HepG2 (cell line): ENCODE measurements around the gene TMEM19. TPM values are rescaled to one million over a fixed set of nuclear protein-coding genes. Genes with fewer than 3 reads are reported as not detected.
A peak's percentile ranks its signal among the peaks of the same experiment; 100 is the strongest.

Experiments used
- ATAC-seq: fragments of 200-7000 bp; cut with Tn5 transposase; 3 replicates; pipeline ENCODE4 v1.9.1; 2020; ENCODE audit warnings: mild to moderate bottlenecking, moderate library complexity
- BruUV-seq: library from RNA; stranded (reverse); fragments of 400-500 nt; replicated peaks from 2 replicates; lab custom pipeline; 2021; lab: Mats Ljungman, UMichigan
- CTCF ChIA-PET: fragments of 300-600 bp; formaldehyde crosslinking; extraction: SDS; loops from one replicate; lab custom pipeline; 2021; ENCODE audit warnings: low total read pairs, inconsistent platforms, low intra/inter-chr PET ratio; lab: Yijun Ruan, JAX
- POLR2A ChIA-PET: fragments of 350-600 bp; sonication (Branson Sonifier 250); formaldehyde crosslinking; loops from one replicate; lab custom pipeline; 2020; ENCODE audit warnings: antibody characterized with exemption, inconsistent platforms; lab: Yijun Ruan, JAX
- DNase-seq: peaks from one replicate; pipeline ENCODE4 v3.0.0-alpha.2; 2015; ENCODE audit warnings: low spot score
- FAIRE-seq: peaks from 3 replicates; lab custom pipeline; 2011; peaks lifted over from hg19 to GRCh38; lab: Jason Lieb, UNC
- H2AFZ ChIP-seq: one replicate; pipeline ENCODE4 v1.6.1; 2011; ENCODE audit warnings: low read length, inconsistent platforms
- H3K27ac ChIP-seq: fragments of 300-600 bp; 3 replicates; pipeline ENCODE4 v1.8.0; 2011; ENCODE audit warnings: mixed run types, mild to moderate bottlenecking, mixed read lengths, low read length, inconsistent platforms; ENCODE audit not compliant: insufficient read depth; ENCODE audit errors: extremely low read length
- H3K27me3 ChIP-seq, 2 experiments: fragments of 200-600 bp in 1 of 2; 2 replicates in 1 of 2; 3 replicates in 1 of 2; pipeline versions ENCODE4 v1.6.0 to v1.8.0; 2011; ENCODE audit warnings: low read length in 2 of 2, mild to moderate bottlenecking in 2 of 2, moderate library complexity in 2 of 2, inconsistent platforms in 1 of 2; ENCODE audit not compliant: insufficient read depth in 2 of 2, control insufficient read depth in 1 of 2
- H3K36me3 ChIP-seq, 2 experiments: fragments of 200-600 bp in 1 of 2; replicated peaks in 1 of 2; 2 replicates in 1 of 2; 3 replicates in 1 of 2; pipeline versions ENCODE4 v1.5.1 to v1.8.0; 2011; ENCODE audit warnings: low read length in 2 of 2, inconsistent platforms in 1 of 2; ENCODE audit not compliant: insufficient read depth in 2 of 2, control insufficient read depth in 1 of 2
- H3K4me1 ChIP-seq: 2 replicates; pipeline ENCODE4 v1.5.1; 2012; ENCODE audit warnings: low read length, inconsistent platforms; ENCODE audit not compliant: insufficient read depth
- H3K4me2 ChIP-seq: 2 replicates; pipeline ENCODE4 v1.6.0; 2011; ENCODE audit warnings: low read depth, low read length, inconsistent platforms
- H3K4me3 ChIP-seq, 3 experiments: fragments of 200-600 bp in 1 of 3; sonication (generic), shearing (Covaris generic) in 1 of 3; replicated peaks in 1 of 3; 2 replicates each; pipeline ENCODE4 v1.5.1; 2011 to 2016; ENCODE audit warnings: low read length in 3 of 3, inconsistent platforms in 2 of 3, low read depth in 2 of 3, mild to moderate bottlenecking in 2 of 3, control low read depth in 1 of 3, mixed read lengths in 1 of 3; ENCODE audit not compliant: insufficient read depth in 1 of 3
- H3K79me2 ChIP-seq: one replicate; pipeline ENCODE4 v1.6.1; 2011; ENCODE audit warnings: low read length, inconsistent platforms; ENCODE audit not compliant: insufficient read depth
- H3K9ac ChIP-seq: 2 replicates; pipeline ENCODE4 v1.6.0; 2011; ENCODE audit warnings: mild to moderate bottlenecking, low read depth, low read length, inconsistent platforms; ENCODE audit not compliant: insufficient read depth
- H3K9me3 ChIP-seq: 2 replicates; pipeline ENCODE4 v1.5.1; 2012; ENCODE audit warnings: mild to moderate bottlenecking, low read length
- H4K20me1 ChIP-seq: 2 replicates; pipeline ENCODE4 v1.6.0; 2011; ENCODE audit warnings: inconsistent platforms, mild to moderate bottlenecking, low read length, moderate library complexity; ENCODE audit not compliant: insufficient read depth
- ARNTL ChIP-seq: sonication (generic); formaldehyde crosslinking; IDR thresholded peaks from 2 replicates; pipeline ENCODE4 v1.4.0; 2020; ENCODE audit warnings: mild to moderate bottlenecking, missing genetic modification reagents
- FOSL2 ChIP-seq: sonication (generic); formaldehyde crosslinking; IDR thresholded peaks from 2 replicates; pipeline ENCODE4 v1.4.0; 2020; ENCODE audit warnings: missing genetic modification reagents
- HCFC1 ChIP-seq: fragments of 150-350 bp; IDR thresholded peaks from 2 replicates; pipeline ENCODE4 v1.6.1; 2014; ENCODE audit warnings: low read depth, low read length
- KAT7 ChIP-seq: IDR thresholded peaks from 2 replicates; pipeline ENCODE4 v1.6.1; 2018; ENCODE audit warnings: borderline replicate concordance, missing compliant biosample characterization
- MAFG ChIP-seq: sonication (generic); formaldehyde crosslinking; IDR thresholded peaks from 2 replicates; pipeline ENCODE4 v1.5.1; 2020; ENCODE audit warnings: mild to moderate bottlenecking, missing genetic modification reagents
- SAP130 ChIP-seq: IDR thresholded peaks from 2 replicates; pipeline ENCODE4 v1.6.1; 2016; ENCODE audit warnings: low read depth
- U2AF1 ChIP-seq: fragments of 200-400 bp; formaldehyde crosslinking; optimal IDR thresholded peaks from 2 replicates; pipeline ENCODE3; 2017; ENCODE audit warnings: mild to moderate bottlenecking, low read depth, low read length
- XRCC5 ChIP-seq: fragments of 200-400 bp; formaldehyde crosslinking; optimal IDR thresholded peaks from 2 replicates; pipeline ENCODE3; 2017; ENCODE audit warnings: mild to moderate bottlenecking, low read length
- ZNF24 ChIP-seq: fragments of 450-650 bp; IDR thresholded peaks from 2 replicates; pipeline ENCODE4 v1.6.1; 2017; ENCODE audit warnings: antibody characterized with exemption, mild to moderate bottlenecking
- ZNF264 ChIP-seq: sonication (generic); formaldehyde crosslinking; IDR thresholded peaks from 2 replicates; pipeline ENCODE4 v1.4.0; 2020; ENCODE audit warnings: missing genetic modification reagents
- ZNF33A ChIP-seq: sonication (generic); formaldehyde crosslinking; IDR thresholded peaks from 2 replicates; pipeline ENCODE4 v1.5.1; 2020; ENCODE audit warnings: missing genetic modification reagents, mild to moderate bottlenecking, moderate library complexity, borderline replicate concordance
- ZNF44 ChIP-seq: sonication (generic); formaldehyde crosslinking; IDR thresholded peaks from 2 replicates; pipeline ENCODE4 v1.5.1; 2020; ENCODE audit warnings: mild to moderate bottlenecking, missing genetic modification reagents
- ZNF562 ChIP-seq: sonication (generic); formaldehyde crosslinking; IDR thresholded peaks from 2 replicates; pipeline ENCODE4 v1.8.0; 2022; ENCODE audit warnings: missing genetic modification reagents, borderline replicate concordance
- ZNF564 ChIP-seq: sonication (generic); formaldehyde crosslinking; IDR thresholded peaks from 2 replicates; pipeline ENCODE4 v1.8.1; 2023; ENCODE audit warnings: mild to moderate bottlenecking, missing genetic modification reagents
- ZNF788 ChIP-seq: sonication (generic); formaldehyde crosslinking; IDR thresholded peaks from 2 replicates; pipeline ENCODE4 v1.5.0; 2020; ENCODE audit warnings: mild to moderate bottlenecking, missing genetic modification reagents, borderline replicate concordance
- ZNF83 ChIP-seq: sonication (generic); formaldehyde crosslinking; IDR thresholded peaks from 2 replicates; pipeline ENCODE4 v1.4.0; 2020; ENCODE audit warnings: missing genetic modification reagents, mild to moderate bottlenecking, borderline replicate concordance
- ZSCAN21 ChIP-seq: sonication (generic); formaldehyde crosslinking; IDR thresholded peaks from 2 replicates; pipeline ENCODE4 v1.8.0; 2022; ENCODE audit warnings: mild to moderate bottlenecking, missing genetic modification reagents, moderate library complexity, borderline replicate concordance
- WGBS: methylation state at CpG from one replicate; pipeline ENCODE4 v1.1.6; 2017; ENCODE audit warnings: low lambda C conversion rate; 5-methylcytosine and 5-hydroxymethylcytosine counted together
- in situ Hi-C: cut with HindIII; loops from 2 replicates; pipeline ENCODE4 v1.10.0; 2017; ENCODE audit warnings: low pct_unique_long_range_greater_than_20kb; ENCODE audit not compliant: extremely low pct_ligation_motif_present
- intact Hi-C: fragments of 100-400 bp; cut with micrococcal nuclease; formaldehyde crosslinking; loops from one replicate; pipeline ENCODE4 v1.10.0; 2022; ENCODE audit not compliant: unreplicated experiment
- polyA plus RNA-seq, 8 experiments: library from polyadenylated mRNA; depleted of rRNA in 3 of 8; stranded (reverse) in 7 of 8; unstranded in 1 of 8; fragments of >200 nt; fragmentation: Illumina TruSeq in 4 of 8; extraction: Trizol in 4 of 8; gene quantifications; 2 replicates each; pipeline versions ENCODE4 v1.2.1 to v1.2.3, GENCODE V29; 2011 to 2016; ENCODE audit warnings: low read depth in 4 of 8, missing spikeins in 1 of 8, mixed read lengths in 1 of 8; ENCODE audit not compliant: insufficient read depth in 1 of 8
- total RNA-seq, 5 experiments: library from RNA; depleted of rRNA; stranded (reverse); fragments of >200 nt; fragmentation: Illumina TruSeq; extraction: Trizol; gene quantifications; 2 replicates each; pipeline ENCODE4 v1.2.3, GENCODE V29; 2016; ENCODE audit warnings: low read depth in 1 of 5
- TF ChIP-seq, protein P1 (sequence below): sonication (generic); formaldehyde crosslinking; IDR thresholded peaks from 2 replicates; pipeline ENCODE4 v1.5.0; 2020; ENCODE audit warnings: missing genetic modification reagents
- TF ChIP-seq, protein P2 (sequence below): sonication (generic); formaldehyde crosslinking; IDR thresholded peaks from 2 replicates; pipeline ENCODE4 v1.4.0; 2020; ENCODE audit warnings: missing genetic modification reagents
- TF ChIP-seq, protein P3 (sequence below): sonication (generic); formaldehyde crosslinking; IDR thresholded peaks from 2 replicates; pipeline ENCODE4 v1.8.0; 2022; ENCODE audit warnings: low read depth, missing genetic modification reagents
- TF ChIP-seq, protein P4 (sequence below): sonication (generic); formaldehyde crosslinking; IDR thresholded peaks from 2 replicates; pipeline ENCODE4 v1.8.1; 2022; ENCODE audit warnings: mild to moderate bottlenecking, missing genetic modification reagents
- TF ChIP-seq, protein P5 (sequence below): IDR thresholded peaks from 2 replicates; pipeline ENCODE4 v1.6.1; 2016; ENCODE audit warnings: missing genetic modification reagents, missing compliant biosample characterization

The TMEM19 gene
- total and polyA plus RNA-seq, 2 of the 13 experiments (the other 11 are each of a cell fraction or from before 2014, with no cell fraction given) = 16.9 to 22.5 TPM

GRCh38 chr12:71649401-71649800 is 36.5 kb upstream of the TMEM19 start (continued):
- TF ChIP-seq XRCC5 (no peak), U2AF1 (no peak), ZNF564 (CRISPR knock-in tag) (no peak), ZNF44 (no peak), ZNF788 (CRISPR knock-in tag) (no peak), ZNF562 (CRISPR knock-in tag) (no peak), ZNF24 (no peak)
- TF ChIP-seq, protein P1, sequence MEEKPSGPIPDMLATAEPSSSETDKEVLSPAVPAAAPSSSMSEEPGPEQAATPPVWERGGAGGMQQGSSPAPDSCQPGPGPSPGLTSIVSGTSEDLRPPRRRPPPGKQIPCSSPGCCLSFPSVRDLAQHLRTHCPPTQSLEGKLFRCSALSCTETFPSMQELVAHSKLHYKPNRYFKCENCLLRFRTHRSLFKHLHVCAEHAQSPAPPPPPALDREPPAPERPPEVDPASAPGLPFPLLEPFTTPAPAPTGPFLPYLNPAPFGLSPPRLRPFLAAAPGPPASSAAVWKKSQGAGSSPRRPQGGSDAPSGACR (CRISPR knock-in tag) = no peak
- TF ChIP-seq, protein P2, sequence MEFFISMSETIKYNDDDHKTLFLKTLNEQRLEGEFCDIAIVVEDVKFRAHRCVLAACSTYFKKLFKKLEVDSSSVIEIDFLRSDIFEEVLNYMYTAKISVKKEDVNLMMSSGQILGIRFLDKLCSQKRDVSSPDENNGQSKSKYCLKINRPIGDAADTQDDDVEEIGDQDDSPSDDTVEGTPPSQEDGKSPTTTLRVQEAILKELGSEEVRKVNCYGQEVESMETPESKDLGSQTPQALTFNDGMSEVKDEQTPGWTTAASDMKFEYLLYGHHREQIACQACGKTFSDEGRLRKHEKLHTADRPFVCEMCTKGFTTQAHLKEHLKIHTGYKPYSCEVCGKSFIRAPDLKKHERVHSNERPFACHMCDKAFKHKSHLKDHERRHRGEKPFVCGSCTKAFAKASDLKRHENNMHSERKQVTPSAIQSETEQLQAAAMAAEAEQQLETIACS (CRISPR knock-in tag) = no peak
- TF ChIP-seq, protein P3, sequence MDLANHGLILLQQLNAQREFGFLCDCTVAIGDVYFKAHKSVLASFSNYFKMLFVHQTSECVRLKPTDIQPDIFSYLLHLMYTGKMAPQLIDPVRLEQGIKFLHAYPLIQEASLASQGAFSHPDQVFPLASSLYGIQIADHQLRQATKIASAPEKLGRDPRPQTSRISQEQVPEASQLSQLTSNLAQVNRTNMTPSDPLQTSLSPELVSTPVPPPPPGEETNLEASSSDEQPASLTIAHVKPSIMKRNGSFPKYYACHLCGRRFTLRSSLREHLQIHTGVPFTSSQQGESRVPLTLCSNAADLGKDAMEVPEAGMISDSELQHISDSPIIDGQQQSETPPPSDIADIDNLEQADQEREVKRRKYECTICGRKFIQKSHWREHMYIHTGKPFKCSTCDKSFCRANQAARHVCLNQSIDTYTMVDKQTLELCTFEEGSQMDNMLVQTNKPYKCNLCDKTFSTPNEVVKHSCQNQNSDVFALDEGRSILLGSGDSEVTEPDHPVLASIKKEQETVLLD (CRISPR knock-in tag) = no peak

- H3K4me2 ChIP-seq = no peak overlapping the region
- H3K9ac ChIP-seq = no peak overlapping the region
- H3K27ac ChIP-seq = no peak overlapping the region
- DNase-seq (no peak), ATAC-seq (no peak), FAIRE-seq (no peak)
- ChIA-PET CTCF (no interaction called here), POLR2A (no interaction called here)
- WGBS = 94% methylated on average over 1 of the region's 1 CpG
- TSS peak; percentile 14 for BruUV-seq
- peaks cover 63% of the 10 kb centered on the region for H3K79me2 ChIP-seq
- peaks cover 26% of the 10 kb centered on the region for H3K4me1 ChIP-seq
- no peak overlapping the region for H2AFZ ChIP-seq
- H3K9me3 ChIP-seq = peaks cover 12% of the 10 kb centered on the region
- no peaks in the 10 kb centered on the region; a peak in 1 of 5 replicates for H3K27me3 ChIP-seq
- no peaks in the 10 kb centered on the region; the same call in 1 of the 2 replicates for H4K20me1 ChIP-seq
- H3K36me3 ChIP-seq = peaks cover 2 to 40% of the 10 kb centered on the region in 2 experiments
- H3K4me3 ChIP-seq = no peak overlapping the region
- intact Hi-C loops = no loop called here
- in situ Hi-C loops = no loop called here
- TF ChIP-seq FOSL2 (CRISPR knock-in tag) (no peak), ZSCAN21 (CRISPR knock-in tag) (no peak), ZNF264 (CRISPR knock-in tag) (no peak), ARNTL (CRISPR knock-in tag) (no peak), KAT7 (CRISPR knock-in tag) (no peak), ZNF83 (no peak), SAP130 (CRISPR knock-in tag) (no peak), MAFG (no peak), ZNF33A (CRISPR knock-in tag) (no peak), HCFC1 (no peak)
- TF ChIP-seq, protein P4, sequence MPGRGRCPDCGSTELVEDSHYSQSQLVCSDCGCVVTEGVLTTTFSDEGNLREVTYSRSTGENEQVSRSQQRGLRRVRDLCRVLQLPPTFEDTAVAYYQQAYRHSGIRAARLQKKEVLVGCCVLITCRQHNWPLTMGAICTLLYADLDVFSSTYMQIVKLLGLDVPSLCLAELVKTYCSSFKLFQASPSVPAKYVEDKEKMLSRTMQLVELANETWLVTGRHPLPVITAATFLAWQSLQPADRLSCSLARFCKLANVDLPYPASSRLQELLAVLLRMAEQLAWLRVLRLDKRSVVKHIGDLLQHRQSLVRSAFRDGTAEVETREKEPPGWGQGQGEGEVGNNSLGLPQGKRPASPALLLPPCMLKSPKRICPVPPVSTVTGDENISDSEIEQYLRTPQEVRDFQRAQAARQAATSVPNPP = no peak
- TF ChIP-seq, protein P5, sequence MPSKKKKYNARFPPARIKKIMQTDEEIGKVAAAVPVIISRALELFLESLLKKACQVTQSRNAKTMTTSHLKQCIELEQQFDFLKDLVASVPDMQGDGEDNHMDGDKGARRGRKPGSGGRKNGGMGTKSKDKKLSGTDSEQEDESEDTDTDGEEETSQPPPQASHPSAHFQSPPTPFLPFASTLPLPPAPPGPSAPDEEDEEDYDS = no peak
Measured at GRCh38 chr12:71652656-71653055, 33.2 kb upstream of the TMEM19 start.
